HEK293 (cell line): Measurements from ENCODE around the gene RGS8.

Experiments
- CTCF ChIA-PET: fragments of 350-600 bp; formaldehyde crosslinking; extraction: SDS; loops from one replicate; lab custom pipeline; 2021; ENCODE audit warnings: antibody characterized with exemption; lab: Yijun Ruan, JAX
- POLR2A ChIA-PET: fragments of 300-600 bp; formaldehyde crosslinking; extraction: SDS; loops from one replicate; lab custom pipeline; 2020; ENCODE audit warnings: antibody characterized with exemption, inconsistent platforms; lab: Yijun Ruan, JAX
- H3K27ac ChIP-seq: fragments of 200-500 bp; sonication (Bioruptor generic); 2 replicates; pipeline ENCODE4 v1.5.1; 2014; ENCODE audit warnings: low read depth, low read length, control low read depth, inconsistent platforms; ENCODE audit errors: extremely low read depth
- H3K36me3 ChIP-seq, 2 experiments: fragments of 200-500 bp in 1 of 2; sonication (Bioruptor generic) in 1 of 2; 1 replicate in 1 of 2; 2 replicates in 1 of 2; pipeline ENCODE4 v1.5.1; 2014 to 2017; ENCODE audit warnings: inconsistent platforms in 2 of 2, low read length in 2 of 2; ENCODE audit not compliant: control insufficient read depth in 2 of 2, insufficient read depth in 1 of 2
- H3K4me1 ChIP-seq: fragments of 200-500 bp; sonication (Bioruptor generic); 2 replicates; pipeline ENCODE4 v1.5.1; 2014; ENCODE audit warnings: mild to moderate bottlenecking, low read length, inconsistent platforms; ENCODE audit not compliant: control insufficient read depth, insufficient read depth
- H3K4me3 ChIP-seq: 2 replicates; pipeline ENCODE4 v1.5.1; 2011; ENCODE audit warnings: low read depth, mild to moderate bottlenecking, control low read depth, low read length, moderate library complexity
- H3K9me3 ChIP-seq: fragments of 200-500 bp; sonication (Bioruptor generic); 2 replicates; pipeline ENCODE4 v1.5.1; 2014; ENCODE audit warnings: low read depth, low read length, inconsistent platforms; ENCODE audit not compliant: control insufficient read depth, insufficient read depth
- MYNN ChIP-seq: fragments of 450-650 bp; formaldehyde crosslinking; IDR thresholded peaks from 2 replicates; pipeline ENCODE4 v1.5.1; 2016; ENCODE audit warnings: missing biosample characterization, missing genetic modification characterization, borderline replicate concordance
- PRDM10 ChIP-seq: fragments of 450-650 bp; formaldehyde crosslinking; IDR thresholded peaks from 2 replicates; pipeline ENCODE4 v1.5.1; 2016; ENCODE audit warnings: missing biosample characterization, missing genetic modification characterization
- REPIN1 ChIP-seq: fragments of 450-650 bp; formaldehyde crosslinking; IDR thresholded peaks from 2 replicates; pipeline ENCODE4 v1.5.1; 2017; ENCODE audit warnings: missing biosample characterization, missing genetic modification characterization, low read depth
- TRIM28 ChIP-seq: IDR thresholded peaks from 2 replicates; pipeline ENCODE4 v1.6.1; 2011; ENCODE audit warnings: low read length, control low read depth, borderline replicate concordance
- YY2 ChIP-seq: fragments of 450-650 bp; formaldehyde crosslinking; IDR thresholded peaks from 2 replicates; pipeline ENCODE4 v1.5.1; 2016; ENCODE audit warnings: missing biosample characterization, missing genetic modification characterization
- ZFP69B ChIP-seq: fragments of 450-650 bp; formaldehyde crosslinking; IDR thresholded peaks from 2 replicates; pipeline ENCODE4 v1.5.1; 2016; ENCODE audit warnings: missing biosample characterization, missing genetic modification characterization
- ZNF10 ChIP-seq: fragments of 450-650 bp; formaldehyde crosslinking; IDR thresholded peaks from 2 replicates; pipeline ENCODE4 v1.5.1; 2017; ENCODE audit warnings: missing biosample characterization, missing genetic modification characterization
- ZNF114 ChIP-seq: fragments of 450-650 bp; formaldehyde crosslinking; IDR thresholded peaks from 2 replicates; pipeline ENCODE4 v1.5.0; 2017; ENCODE audit warnings: missing biosample characterization, missing genetic modification characterization
- ZNF121 ChIP-seq: fragments of 450-650 bp; formaldehyde crosslinking; IDR thresholded peaks from 2 replicates; pipeline ENCODE4 v1.5.1; 2016; ENCODE audit warnings: missing biosample characterization, missing genetic modification characterization
- ZNF18 ChIP-seq: fragments of 450-650 bp; formaldehyde crosslinking; IDR thresholded peaks from 2 replicates; pipeline ENCODE4 v1.5.1; 2016; ENCODE audit warnings: missing biosample characterization, missing genetic modification characterization
- ZNF221 ChIP-seq: fragments of 450-650 bp; formaldehyde crosslinking; IDR thresholded peaks from 2 replicates; pipeline ENCODE4 v1.5.1; 2017; ENCODE audit warnings: missing biosample characterization, missing genetic modification characterization, borderline replicate concordance
- ZNF280C ChIP-seq: fragments of 450-650 bp; formaldehyde crosslinking; IDR thresholded peaks from 2 replicates; pipeline ENCODE4 v1.5.1; 2016; ENCODE audit warnings: missing biosample characterization, missing genetic modification characterization
- ZNF280D ChIP-seq: fragments of 450-650 bp; formaldehyde crosslinking; IDR thresholded peaks from 2 replicates; pipeline ENCODE4 v1.5.1; 2016; ENCODE audit warnings: missing biosample characterization, missing genetic modification characterization
- ZNF558 ChIP-seq: fragments of 450-650 bp; formaldehyde crosslinking; IDR thresholded peaks from 2 replicates; pipeline ENCODE4 v1.5.1; 2016; ENCODE audit warnings: missing biosample characterization, missing genetic modification characterization
- ZNF596 ChIP-seq: fragments of 450-650 bp; IDR thresholded peaks from 2 replicates; pipeline ENCODE4 v1.5.0; 2018; ENCODE audit warnings: missing biosample characterization, mild to moderate bottlenecking, missing genetic modification characterization, moderate library complexity
- ZNF785 ChIP-seq: fragments of 450-650 bp; formaldehyde crosslinking; IDR thresholded peaks from 2 replicates; pipeline ENCODE4 v1.5.1; 2016; ENCODE audit warnings: missing biosample characterization, missing genetic modification characterization
- ZNF792 ChIP-seq: fragments of 450-650 bp; formaldehyde crosslinking; IDR thresholded peaks from 2 replicates; pipeline ENCODE4 v1.5.1; 2016; ENCODE audit warnings: missing biosample characterization, missing genetic modification characterization

The RGS8 gene

GRCh38 chr1:182635871-182636270 lies 48.5 kb downstream of the RGS8 start:
- CTCF ChIA-PET = interaction anchor here (0.7 kb wide), 1 partner anchor 136 kb away, joined by 3 read pairs; no protein-coding TSS in a partner anchor
- H3K9me3 ChIP-seq = no peaks in the 10 kb centered on the region
- no peak overlapping the region for H3K27ac ChIP-seq
- H3K4me1 ChIP-seq = no peaks in the 10 kb centered on the region; the same call in 1 of the 2 replicates
- no peak overlapping the region for H3K4me3 ChIP-seq
- POLR2A ChIA-PET = no interaction called here
- no peaks in the 10 kb centered on the region for H3K36me3 ChIP-seq
- TF ChIP-seq TRIM28 = no peak
- no peak for TF ChIP-seq MYNN (tag by site-specific recombination)
- TF ChIP-seq ZNF596 = no peak
- TF ChIP-seq ZNF221 (tag by site-specific recombination) = no peak
- TF ChIP-seq ZNF18 (tag by site-specific recombination) = no peak
- no peak for TF ChIP-seq ZNF785 (tag by site-specific recombination)
- TF ChIP-seq ZNF280C (tag by site-specific recombination) = no peak
- no peak for TF ChIP-seq ZNF792 (tag by site-specific recombination)
- TF ChIP-seq REPIN1 = no peak
- no peak for TF ChIP-seq PRDM10 (tag by site-specific recombination)
- no peak for TF ChIP-seq ZNF10
- TF ChIP-seq ZNF558 (tag by site-specific recombination) = no peak
- no peak for TF ChIP-seq ZFP69B (tag by site-specific recombination)
- TF ChIP-seq ZNF121 (tag by site-specific recombination) = no peak
- no peak for TF ChIP-seq ZNF280D (tag by site-specific recombination)
- TF ChIP-seq ZNF114 (tag by site-specific recombination) = no peak
- TF ChIP-seq YY2 = no peak
